Measurements from ENCODE around the gene ELF2. TPM values are rescaled to one million over a fixed set of nuclear protein-coding genes. Genes with fewer than 3 reads are reported as not detected.

ELF2 gene
- 11.7 to 15.1 TPM (median 12.7 TPM) in 5 replicates for total RNA-seq (2022; extraction: Qiagen RNA extraction)

DNA sequence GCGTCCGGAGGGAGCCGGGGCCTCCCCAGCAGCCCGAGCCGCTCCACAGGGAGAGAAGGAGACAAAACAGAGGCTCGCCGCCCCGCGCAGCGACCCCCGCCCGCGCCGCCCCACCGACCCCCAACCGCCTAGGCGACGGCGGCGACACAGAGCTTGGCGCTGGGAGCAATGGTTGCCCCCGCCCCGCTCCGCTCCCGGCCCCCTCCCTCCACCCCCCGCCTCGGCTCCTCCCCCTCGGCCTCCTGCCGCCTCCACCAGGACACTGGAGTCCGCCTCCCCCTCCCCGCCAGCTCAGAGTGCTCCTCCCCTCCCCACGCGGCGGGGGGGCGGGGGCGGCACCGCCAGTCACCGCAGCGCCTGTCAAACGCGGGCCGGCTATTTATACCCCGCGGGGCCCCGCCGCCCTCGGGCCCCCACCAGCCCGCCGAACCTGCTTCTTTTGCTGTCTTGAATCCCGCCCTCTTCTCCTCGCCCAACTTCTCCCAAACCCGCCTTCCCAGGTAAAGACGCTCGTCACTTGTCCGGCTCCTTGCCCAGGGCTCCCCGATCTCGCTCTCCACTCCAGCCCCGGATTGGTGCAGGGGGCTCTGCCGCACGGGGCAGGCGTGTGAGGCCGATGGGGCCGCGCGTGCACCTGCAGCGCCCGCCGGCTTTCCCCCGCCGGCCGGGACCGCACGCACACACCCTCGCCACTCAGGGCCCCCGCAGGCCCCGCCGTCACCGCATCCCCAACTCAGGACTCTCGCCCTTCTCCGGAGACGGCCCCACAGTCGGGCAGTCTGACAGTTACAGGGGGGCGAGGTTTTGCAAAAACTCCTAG is at the start of gene ELF2:
Gene ELF2 (minus strand): TSS at position 170 of the 820 bp plus-strand sequence. CDS start 39,517 bp downstream, outside the sequence.

DNA sequence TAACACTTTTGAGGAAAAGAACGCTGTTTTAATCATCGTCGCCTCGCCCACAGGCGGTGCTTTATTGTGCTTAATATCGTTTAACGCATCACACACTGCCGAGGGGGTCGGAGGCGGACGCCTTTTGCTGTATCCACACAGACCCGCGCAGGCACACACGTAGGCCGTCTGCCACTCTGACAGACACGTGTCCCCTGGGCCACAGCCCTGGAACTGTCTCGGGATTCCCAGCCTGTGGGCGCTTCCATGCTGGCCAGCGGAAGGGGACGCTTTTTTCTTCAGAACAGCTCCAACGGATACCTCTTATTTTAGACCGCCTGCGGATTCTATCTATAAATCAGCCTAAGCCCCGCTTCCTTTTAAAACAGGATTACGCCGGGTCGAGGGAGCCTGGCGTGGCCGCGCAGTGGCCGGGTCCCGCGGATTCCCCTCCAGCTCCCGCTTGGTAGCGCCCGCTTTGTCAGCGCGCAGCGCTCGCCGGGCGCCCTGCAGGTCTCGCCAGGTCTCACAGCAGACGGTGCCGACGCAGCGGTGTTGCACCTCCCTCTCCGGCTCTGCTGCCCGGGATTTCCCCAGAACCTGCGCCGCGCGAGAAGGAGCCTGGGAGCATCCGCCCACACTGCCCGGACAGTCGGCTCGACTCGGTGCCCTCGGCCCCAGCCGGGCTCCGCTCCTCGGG is 161.6 kb downstream of the ELF2 start, which contains the start of gene NOCT:
Gene NOCT (plus strand): TSS at position 513 of the 679 bp plus-strand sequence. CDS start 201 bp downstream, outside the sequence.

Other genes starting within 250 kb of the ELF2 start
- 9.3 to 13.0 TPM (median 11.3 TPM) in 5 replicates for gene NOCT, start 161.4 kb downstream of the ELF2 start, total RNA-seq (2022; extraction: Qiagen RNA extraction)
- gene MGARP, start 103.0 kb upstream of the ELF2 start, total RNA-seq (2022; extraction: Qiagen RNA extraction) = 0.66 to 0.97 TPM (median 0.83 TPM) in 5 replicates
- 23.4 to 35.2 TPM (median 24.4 TPM) in 5 replicates for gene NAA15, start 124.3 kb upstream of the ELF2 start, total RNA-seq (2022; extraction: Qiagen RNA extraction)
- 73.3 to 87.8 TPM (median 77.5 TPM) in 5 replicates for gene NDUFC1, start 125.3 kb upstream of the ELF2 start, total RNA-seq (2022; extraction: Qiagen RNA extraction)